ENCODE results near the gene MAEA.
"Not testable (repeated sequence)": the region's sequence is repeated elsewhere in the genome, so short reads cannot be mapped to it uniquely, and the experiment has no call there.

The MAEA gene

GRCh38 chr4:1367230-1367935 is 77.7 kb downstream of the MAEA start:
- no peak for DNase-seq (ENCODE audit: low read depth)

- DNase-seq (ENCODE audit: low read depth) = no peak
Measured at GRCh38 chr4:1367936-1368289, 78.2 kb downstream of the MAEA start.

GRCh38 chr4:1368421-1369090 is 78.9 kb downstream of the MAEA start:
- no peak for DNase-seq (ENCODE audit: low read depth)

- DNase-seq (ENCODE audit: low read depth) = no peak
Measured at GRCh38 chr4:1369091-1369450, 79.4 kb downstream of the MAEA start.

- DNase-seq (ENCODE audit: low read depth) = no peak
Measured at GRCh38 chr4:1369479-1370079, 79.9 kb downstream of the MAEA start.

GRCh38 chr4:1370321-1371124 is 80.8 kb downstream of the MAEA start:
- no peak for DNase-seq (ENCODE audit: low read depth)

- DNase-seq (ENCODE audit: low read depth) = no peak
Measured at GRCh38 chr4:1371176-1372165, 81.8 kb downstream of the MAEA start.

GRCh38 chr4:1372576-1372975 is 82.9 kb downstream of the MAEA start:
- not testable (repeated sequence) for DNase-seq (ENCODE audit: low read depth)

- no peak for DNase-seq (ENCODE audit: low read depth)
Measured at GRCh38 chr4:1373892-1374705, 84.4 kb downstream of the MAEA start.

GRCh38 chr4:1374706-1375045 is 85.0 kb downstream of the MAEA start:
- no peak for DNase-seq (ENCODE audit: low read depth)

- no peak for DNase-seq (ENCODE audit: low read depth)
Measured at GRCh38 chr4:1375051-1375721, 85.5 kb downstream of the MAEA start.

- DNase-seq (ENCODE audit: low read depth) = no peak
Measured at GRCh38 chr4:1375761-1376322, 86.2 kb downstream of the MAEA start.

- DNase-seq (ENCODE audit: low read depth) = no peak
Measured at GRCh38 chr4:1376391-1376840, 86.7 kb downstream of the MAEA start.

GRCh38 chr4:1376841-1377605 is 87.3 kb downstream of the MAEA start:
- no peak for DNase-seq (ENCODE audit: low read depth)

- DNase-seq (ENCODE audit: low read depth) = no peak
Measured at GRCh38 chr4:1377606-1378261, 88.0 kb downstream of the MAEA start.

- no peak for DNase-seq (ENCODE audit: low read depth)
Measured at GRCh38 chr4:1378559-1379231, 89.0 kb downstream of the MAEA start.

GRCh38 chr4:1379351-1379781 is 89.7 kb downstream of the MAEA start:
- no peak for DNase-seq (ENCODE audit: low read depth)
